ENCODE measurements around the gene FIGLA. TPM values are rescaled to one million over a fixed set of nuclear protein-coding genes. Genes with fewer than 3 reads are reported as not detected.

Gene FIGLA
- total RNA-seq, 4 donors from 2014 or later = not detected

DNA sequence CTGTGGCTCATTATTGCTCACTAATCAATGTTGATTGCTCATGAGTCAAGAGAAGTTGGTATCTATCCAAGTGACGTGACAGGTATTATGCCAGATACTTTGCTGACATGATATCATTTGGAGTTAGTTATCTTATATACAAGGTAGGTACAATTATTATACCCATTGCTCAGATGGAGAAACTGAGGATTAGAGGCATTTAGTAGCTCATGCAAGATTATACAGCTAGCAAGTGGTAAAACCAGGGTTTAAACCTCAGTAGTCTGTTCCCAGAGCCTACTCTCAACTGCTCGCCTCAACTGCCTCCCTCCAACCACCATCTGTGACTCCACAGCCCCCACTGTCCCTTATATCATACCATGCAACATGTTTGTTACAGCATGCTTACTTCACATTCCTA, 6.1 kb downstream of the FIGLA start:
- H3K9me3 ChIP-seq = no peaks in the 10 kb centered on the region
- H3K27me3 ChIP-seq = no peaks in the 10 kb centered on the region
- WGBS, 2 donors = 93 to 96% methylated on average over 2 of the region's 2 CpGs
- no peak overlapping the region for H3K4me3 ChIP-seq (replicated peaks in 1 of 3)
- no peaks in the 10 kb centered on the region for H3K36me3 ChIP-seq
- H3K4me1 ChIP-seq = no peaks in the 10 kb centered on the region
- no peak for TF ChIP-seq POLR2A (IDR thresholded peaks at IDR 0.05)
- TF ChIP-seq, protein P1, sequence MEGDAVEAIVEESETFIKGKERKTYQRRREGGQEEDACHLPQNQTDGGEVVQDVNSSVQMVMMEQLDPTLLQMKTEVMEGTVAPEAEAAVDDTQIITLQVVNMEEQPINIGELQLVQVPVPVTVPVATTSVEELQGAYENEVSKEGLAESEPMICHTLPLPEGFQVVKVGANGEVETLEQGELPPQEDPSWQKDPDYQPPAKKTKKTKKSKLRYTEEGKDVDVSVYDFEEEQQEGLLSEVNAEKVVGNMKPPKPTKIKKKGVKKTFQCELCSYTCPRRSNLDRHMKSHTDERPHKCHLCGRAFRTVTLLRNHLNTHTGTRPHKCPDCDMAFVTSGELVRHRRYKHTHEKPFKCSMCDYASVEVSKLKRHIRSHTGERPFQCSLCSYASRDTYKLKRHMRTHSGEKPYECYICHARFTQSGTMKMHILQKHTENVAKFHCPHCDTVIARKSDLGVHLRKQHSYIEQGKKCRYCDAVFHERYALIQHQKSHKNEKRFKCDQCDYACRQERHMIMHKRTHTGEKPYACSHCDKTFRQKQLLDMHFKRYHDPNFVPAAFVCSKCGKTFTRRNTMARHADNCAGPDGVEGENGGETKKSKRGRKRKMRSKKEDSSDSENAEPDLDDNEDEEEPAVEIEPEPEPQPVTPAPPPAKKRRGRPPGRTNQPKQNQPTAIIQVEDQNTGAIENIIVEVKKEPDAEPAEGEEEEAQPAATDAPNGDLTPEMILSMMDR (IDR thresholded peaks at IDR 0.05) = no peak
- intact Hi-C loops (cut with DNase I) = no loop called here
- no peak for DNase-seq
- no peak overlapping the region for H3K27ac ChIP-seq

DNA sequence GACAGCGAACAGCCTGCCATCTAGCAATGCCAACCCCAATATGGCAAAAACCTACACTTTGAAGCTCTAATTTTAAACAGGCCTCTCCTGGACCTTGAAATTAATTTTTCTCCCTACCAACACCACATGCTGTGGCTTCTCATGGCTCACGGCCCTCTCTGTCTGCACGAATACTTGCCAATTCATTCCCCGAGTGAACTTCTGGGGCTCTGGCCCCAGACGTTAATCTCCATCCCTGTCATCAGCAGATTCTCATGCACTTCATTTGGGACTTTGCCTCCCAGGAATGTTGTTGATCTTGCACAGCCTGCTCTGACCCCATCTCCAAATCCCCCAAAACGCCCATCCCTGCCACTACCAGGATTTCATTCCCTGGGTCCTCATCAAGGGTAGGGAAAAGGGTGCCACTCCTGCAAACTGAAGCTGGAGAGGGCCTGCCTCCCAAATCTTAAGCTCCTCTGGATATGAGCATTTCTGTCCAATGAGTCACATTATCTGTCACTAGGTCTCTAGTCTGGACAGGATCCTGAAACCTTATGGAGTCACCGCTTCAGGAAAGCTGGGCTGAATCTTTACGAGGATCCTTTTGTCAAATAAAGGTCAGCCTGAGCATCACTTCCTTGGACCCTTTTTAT, 10.4 kb downstream of the FIGLA start:
- Histone ChIP-seq H3K36me3 (no peaks in the 10 kb centered on the region), H3K4me3 (replicated peaks in 1 of 3) (no peak overlapping the region), H3K4me1 (no peaks in the 10 kb centered on the region), H3K9me3 (no peaks in the 10 kb centered on the region), H3K27me3 (no peaks in the 10 kb centered on the region), H3K27ac (no peak overlapping the region)
- WGBS, 2 donors = 78 to 85% methylated on average over 8 of the region's 8 CpGs
- no peak for DNase-seq
- no peak for TF ChIP-seq POLR2A (IDR thresholded peaks at IDR 0.05)
- TF ChIP-seq, protein P1 (IDR thresholded peaks at IDR 0.05) = no peak
- intact Hi-C loops (cut with DNase I) = no loop called here

DNA sequence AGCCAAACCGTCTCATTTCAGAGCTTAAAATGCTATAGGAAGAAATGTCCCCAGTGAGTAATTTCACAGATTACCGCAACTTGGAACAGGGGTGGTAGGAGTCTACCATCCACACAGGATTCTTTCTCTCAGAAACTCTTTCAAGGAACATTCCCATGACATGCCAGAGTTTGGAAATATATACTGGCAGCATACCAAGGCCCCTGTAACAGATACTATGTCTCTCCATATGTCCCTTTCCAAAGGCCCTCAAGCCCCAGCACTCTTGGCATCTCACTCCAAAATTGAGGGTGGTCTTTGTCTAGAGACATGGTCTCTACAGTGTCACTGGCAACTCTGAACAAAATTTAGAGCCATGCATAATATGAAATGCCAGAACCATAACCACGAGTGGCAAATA, 11.0 kb downstream of the FIGLA start:
- no peaks in the 10 kb centered on the region for H3K27me3 ChIP-seq
- intact Hi-C loops (cut with DNase I) = no loop called here
- H3K9me3 ChIP-seq = no peaks in the 10 kb centered on the region
- H3K36me3 ChIP-seq = no peaks in the 10 kb centered on the region
- no peak overlapping the region for H3K27ac ChIP-seq
- 76 to 79% methylated on average over 3 of the region's 3 CpGs for WGBS, 2 donors
- H3K4me3 ChIP-seq (replicated peaks in 1 of 3) = no peak overlapping the region
- DNase-seq = no peak
- no peaks in the 10 kb centered on the region for H3K4me1 ChIP-seq
- no peak for TF ChIP-seq POLR2A (IDR thresholded peaks at IDR 0.05)
- TF ChIP-seq, protein P1 (IDR thresholded peaks at IDR 0.05) = no peak

DNA sequence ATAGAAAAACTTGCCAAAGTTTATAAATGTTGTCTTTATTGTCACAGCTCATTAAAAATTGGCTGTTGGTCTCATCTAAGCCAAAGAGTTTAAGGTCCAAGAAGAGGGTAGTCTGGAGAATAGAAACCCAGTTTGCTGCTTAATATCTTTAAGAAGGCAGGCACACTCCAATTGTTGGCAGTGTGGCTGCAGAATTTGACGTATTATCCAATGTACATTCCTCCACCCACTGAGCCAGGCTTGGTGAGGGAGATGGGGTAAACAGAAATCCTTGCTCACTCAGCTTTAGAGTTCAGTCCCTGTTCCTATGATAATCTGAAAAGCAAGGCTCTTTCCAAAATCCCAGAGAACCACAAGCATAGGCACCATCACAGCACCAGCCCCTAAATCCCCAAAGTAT, 11.8 kb downstream of the FIGLA start:
- H3K36me3 ChIP-seq = no peaks in the 10 kb centered on the region
- no peaks in the 10 kb centered on the region for H3K27me3 ChIP-seq
- intact Hi-C loops (cut with DNase I) = no loop called here
- WGBS, 2 donors = 78 to 90% methylated on average over 1 of the region's 1 CpG
- no peaks in the 10 kb centered on the region for H3K9me3 ChIP-seq
- H3K27ac ChIP-seq = no peak overlapping the region
- DNase-seq = no peak
- no peak for TF ChIP-seq POLR2A (IDR thresholded peaks at IDR 0.05)
- TF ChIP-seq, protein P1 (IDR thresholded peaks at IDR 0.05) = no peak
- no peak overlapping the region for H3K4me3 ChIP-seq (replicated peaks in 1 of 3)
- H3K4me1 ChIP-seq = no peaks in the 10 kb centered on the region

DNA sequence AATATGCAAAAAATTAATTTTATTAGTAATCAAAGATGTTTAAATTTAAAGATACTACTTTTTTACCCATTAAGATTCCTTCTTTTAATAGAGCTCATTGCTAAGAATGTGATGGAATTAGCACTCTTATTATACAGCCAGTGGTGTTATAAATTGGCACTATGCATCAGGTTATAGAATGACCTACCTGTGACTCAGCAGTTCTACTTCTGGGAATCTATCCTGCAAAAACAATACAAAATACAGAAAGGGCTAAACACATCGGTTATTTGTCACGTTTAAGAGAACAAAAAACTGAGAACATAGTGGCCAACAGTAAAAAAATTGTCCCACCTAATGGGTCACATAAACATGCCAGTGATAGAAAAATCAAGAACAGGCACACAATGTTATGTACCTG, 13.0 kb downstream of the FIGLA start:
- no peak for DNase-seq
- TF ChIP-seq, protein P1 (IDR thresholded peaks at IDR 0.05) = no peak
- no peak for TF ChIP-seq POLR2A (IDR thresholded peaks at IDR 0.05)
- Histone ChIP-seq H3K4me1 (no peaks in the 10 kb centered on the region), H3K36me3 (no peaks in the 10 kb centered on the region), H3K4me3 (replicated peaks in 1 of 3) (no peak overlapping the region), H3K9me3 (no peaks in the 10 kb centered on the region), H3K27ac (no peak overlapping the region), H3K27me3 (no peaks in the 10 kb centered on the region)
- 80 to 84% methylated on average over 2 of the region's 2 CpGs for WGBS, 2 donors
- intact Hi-C loops (cut with DNase I) = no loop called here

All from thyroid gland (tissue), 4 donors.